Parathyroid adenoma (tissue), 2 donors: ENCODE data around the gene CPA2.

Source experiments
- H2AFZ ChIP-seq: fragments of 300-600 bp; sonication (generic); one replicate; pipeline ENCODE4 v1.7.0; 2017; ENCODE audit warnings: antibody characterized with exemption, mild to moderate bottlenecking
- H3K27ac ChIP-seq: fragments of 300-600 bp; sonication (generic); one replicate; pipeline ENCODE4 v1.7.0; 2017
- H3K27me3 ChIP-seq: fragments of 300-600 bp; sonication (generic); one replicate; pipeline ENCODE4 v1.7.0; 2017; ENCODE audit warnings: low read length; ENCODE audit not compliant: control insufficient read depth, insufficient read depth
- H3K36me3 ChIP-seq: fragments of 300-600 bp; sonication (generic); one replicate; pipeline ENCODE4 v1.7.0; 2017; ENCODE audit warnings: low read length; ENCODE audit not compliant: control insufficient read depth, insufficient read depth
- H3K4me1 ChIP-seq: fragments of 300-600 bp; sonication (generic); one replicate; pipeline ENCODE4 v1.7.0; 2017; ENCODE audit warnings: control low read depth
- H3K4me2 ChIP-seq: fragments of 300-600 bp; sonication (generic); one replicate; pipeline ENCODE4 v1.7.0; 2017; ENCODE audit warnings: low read length
- H3K4me3 ChIP-seq: fragments of 300-600 bp; sonication (generic); one replicate; pipeline ENCODE4 v1.7.0; 2017; ENCODE audit warnings: low read depth, low read length
- H3K79me2 ChIP-seq: fragments of 300-600 bp; sonication (generic); one replicate; pipeline ENCODE4 v1.7.0; 2017; ENCODE audit warnings: control low read depth
- H3K9ac ChIP-seq: fragments of 300-600 bp; sonication (generic); one replicate; pipeline ENCODE4 v1.7.0; 2017; ENCODE audit warnings: mild to moderate bottlenecking
- H3K9me3 ChIP-seq: fragments of 300-600 bp; sonication (generic); one replicate; pipeline ENCODE4 v1.7.0; 2017; ENCODE audit warnings: low read length; ENCODE audit not compliant: control insufficient read depth
- CTCF ChIP-seq: fragments of 300-600 bp; sonication (generic); IDR thresholded peaks from one replicate; pipeline ENCODE4 v1.7.0; 2017; ENCODE audit warnings: antibody characterized with exemption, mild to moderate bottlenecking
- donor health status: primary hyperparathyroidism.

Gene CPA2

GRCh38 chr7:130338233-130338632, 71.6 kb downstream of the CPA2 start:
- Histone ChIP-seq H3K4me3 (no peak overlapping the region), H3K4me2 (no peak overlapping the region), H3K9me3 (no peaks in the 10 kb centered on the region), H3K79me2 (no peaks in the 10 kb centered on the region), H3K27me3 (no peaks in the 10 kb centered on the region), H3K9ac (no peak overlapping the region), H3K4me1 (no peaks in the 10 kb centered on the region), H3K36me3 (no peaks in the 10 kb centered on the region), H2AFZ (no peak overlapping the region), H3K27ac (no peak overlapping the region)
- no peak for TF ChIP-seq CTCF
